CD8-positive, alpha-beta memory T cell (primary cell): ENCODE results near the gene ELFN1. TPM values are rescaled to one million over a fixed set of nuclear protein-coding genes. Genes with fewer than 3 reads are reported as not detected.
A peak's percentile ranks its signal among the peaks of the same experiment; 100 is the strongest.

Source experiments
- CTCF ChIA-PET: fragments of 350-600 bp; sonication (Branson Sonifier 250); formaldehyde crosslinking; loops from one replicate; lab custom pipeline; 2021; ENCODE audit warnings: antibody characterized with exemption; lab: Charles Lee
- POLR2A ChIA-PET: fragments of 350-600 bp; sonication (Branson Sonifier 250); formaldehyde crosslinking; loops from one replicate; lab custom pipeline; 2021; ENCODE audit warnings: antibody characterized with exemption; lab: Charles Lee
- DNase-seq, 5 donors: peaks; one replicate each; pipeline versions ENCODE4 v3.0.0 to v3.0.0-alpha.2; 2020 to 2022; ENCODE audit warnings: mixed read lengths in 1 of 5
- H3K27ac ChIP-seq: one replicate; pipeline ENCODE4 v1.7.0; 2013; ENCODE audit warnings: low read depth, mild to moderate bottlenecking, low read length, moderate library complexity
- H3K27me3 ChIP-seq: 2 replicates; pipeline ENCODE4 v1.7.0; 2013; ENCODE audit warnings: low read length, mild to moderate bottlenecking; ENCODE audit not compliant: insufficient read depth, poor library complexity, severe bottlenecking
- H3K36me3 ChIP-seq: 2 replicates; pipeline ENCODE4 v1.7.0; 2013; ENCODE audit warnings: mild to moderate bottlenecking, low read length, moderate library complexity; ENCODE audit not compliant: insufficient read depth
- H3K4me1 ChIP-seq: 2 replicates; pipeline ENCODE4 v1.7.0; 2013; ENCODE audit warnings: mild to moderate bottlenecking, low read length, moderate library complexity; ENCODE audit not compliant: insufficient read depth
- H3K4me3 ChIP-seq: 2 replicates; pipeline ENCODE4 v1.7.0; 2013; ENCODE audit warnings: mild to moderate bottlenecking, low read length
- H3K9me3 ChIP-seq: 2 replicates; pipeline ENCODE4 v1.7.0; 2013; ENCODE audit warnings: mild to moderate bottlenecking, low read length
- H3K27ac Mint-ChIP-seq, 8 donors: one replicate each; pipeline ENCODE4 v1.8.0; 2020 to 2021; ENCODE audit warnings: mixed read lengths in 8 of 8, mild to moderate bottlenecking in 6 of 8, inconsistent platforms in 3 of 8, moderate library complexity in 3 of 8
- H3K27me3 Mint-ChIP-seq, 2 donors: one replicate each; pipeline ENCODE4 v1.8.0; 2020 to 2021; ENCODE audit warnings: mixed read lengths in 2 of 2, mild to moderate bottlenecking in 1 of 2, moderate library complexity in 1 of 2
- H3K36me3 Mint-ChIP-seq, 3 donors: one replicate each; pipeline ENCODE4 v1.8.0; 2020 to 2021; ENCODE audit warnings: mixed read lengths in 3 of 3, inconsistent platforms in 1 of 3, mild to moderate bottlenecking in 1 of 3
- H3K4me1 Mint-ChIP-seq, 3 donors: one replicate each; pipeline ENCODE4 v1.8.0; 2020 to 2021; ENCODE audit warnings: mixed read lengths in 3 of 3, inconsistent platforms in 1 of 3, mild to moderate bottlenecking in 1 of 3
- H3K4me3 Mint-ChIP-seq, 7 donors: one replicate each; pipeline ENCODE4 v1.8.0; 2020 to 2021; ENCODE audit warnings: mixed read lengths in 7 of 7, mild to moderate bottlenecking in 6 of 7, moderate library complexity in 4 of 7, inconsistent platforms in 2 of 7
- H3K9me3 Mint-ChIP-seq, 5 donors: one replicate each; pipeline ENCODE4 v1.8.0; 2020 to 2022; ENCODE audit warnings: mixed read lengths in 5 of 5, mild to moderate bottlenecking in 3 of 5, moderate library complexity in 2 of 5, inconsistent platforms in 1 of 5
- polyA plus RNA-seq: library from polyadenylated mRNA; unstranded; fragments of 300-500 nt; fragmentation: Illumina TruSeq; gene quantifications from one replicate; pipeline ENCODE4 v1.2.3, GENCODE V29; 2021
- total RNA-seq, 2 experiments: library from RNA; stranded (reverse); gene quantifications; one replicate each; pipeline ENCODE4 v1.2.3, GENCODE V29; 2021

Gene ELFN1
- total and polyA plus RNA-seq, 3 experiments from 2014 or later: 0.15 to 0.22 (median 0.20) TPM

DNA sequence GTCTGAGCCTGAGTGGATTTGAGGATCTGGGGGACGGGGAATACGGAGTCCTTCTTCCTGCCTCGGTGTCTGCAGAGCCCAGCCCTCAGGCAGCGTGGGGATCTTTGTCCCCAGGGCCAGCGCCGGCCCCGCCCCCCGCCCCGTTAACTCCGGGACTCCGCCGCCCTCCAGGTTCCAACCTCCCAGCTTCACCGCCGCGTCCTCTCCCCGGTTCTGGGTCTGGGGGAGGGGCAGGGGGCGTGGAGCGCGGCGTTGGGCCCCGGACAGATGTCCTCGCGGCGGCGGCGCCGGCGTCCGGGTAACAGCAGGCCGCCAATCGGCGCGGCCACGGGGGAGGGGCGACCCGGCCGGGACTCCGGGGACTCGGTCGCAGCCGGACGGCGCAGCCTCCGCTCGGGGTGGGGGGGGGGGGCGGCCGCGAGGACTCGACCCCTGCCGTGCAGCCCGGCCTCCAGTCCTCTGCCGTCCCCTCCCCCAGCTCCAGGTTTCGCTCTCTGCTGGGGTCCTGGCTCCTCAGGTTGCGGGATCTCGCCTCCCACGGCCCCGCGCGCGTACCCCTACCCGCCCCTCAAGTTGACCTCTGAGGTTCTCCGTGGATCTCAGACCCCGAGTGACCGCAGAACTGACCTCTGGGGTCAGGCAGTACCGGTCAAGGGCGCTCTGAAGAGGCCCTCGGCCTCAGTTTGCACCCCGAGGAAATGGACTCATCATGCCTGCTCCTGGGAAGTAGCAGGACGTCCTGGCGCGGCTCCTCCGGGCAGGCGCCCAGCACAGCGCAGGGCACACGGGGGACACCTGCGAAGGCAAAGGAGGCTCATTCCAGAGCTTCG is 2.3 kb upstream of the ELFN1 start:
- CTCF ChIA-PET: no interaction called here
- Mint-ChIP-seq H3K4me1 (peaks cover 6 to 27% (median 12%) of the 10 kb centered on the region in 3 donors), H3K27ac (no peak overlapping the region), H3K4me3 (peak overlapping the region in 5 of 7 donors; percentile 34 to 84 (median 72)), H3K36me3 (no peaks in the 10 kb centered on the region), H3K9me3 (no peaks in the 10 kb centered on the region), H3K27me3 (peaks cover 32 to 35% of the 10 kb centered on the region in 2 donors)
- no peaks in the 10 kb centered on the region for H3K9me3 ChIP-seq
- POLR2A ChIA-PET: no interaction called here
- no peaks in the 10 kb centered on the region for H3K4me1 ChIP-seq
- peaks cover 28% of the 10 kb centered on the region for H3K27me3 ChIP-seq
- no peak overlapping the region for H3K4me3 ChIP-seq
- peak in 1 of 5 donors; percentile 40 for DNase-seq
- H3K27ac ChIP-seq: no peak overlapping the region
- H3K36me3 ChIP-seq: no peaks in the 10 kb centered on the region

- DNase-seq: peak in 1 of 5 donors; percentile 33
- ChIA-PET POLR2A (no interaction called here), CTCF (no interaction called here)
- no peaks in the 10 kb centered on the region for H3K36me3 Mint-ChIP-seq
- no peaks in the 10 kb centered on the region for H3K36me3 ChIP-seq
- no peaks in the 10 kb centered on the region for H3K4me1 ChIP-seq
- no peaks in the 10 kb centered on the region for H3K9me3 ChIP-seq
- H3K27ac ChIP-seq: no peak overlapping the region
- H3K4me3 ChIP-seq: no peak overlapping the region
- H3K4me1 Mint-ChIP-seq: peaks cover 6 to 21% (median 7%) of the 10 kb centered on the region in 3 donors
- peaks cover 29% of the 10 kb centered on the region for H3K27me3 ChIP-seq
- peak overlapping the region in 1 of 8 donors; percentile 12 for H3K27ac Mint-ChIP-seq
- H3K9me3 Mint-ChIP-seq: no peaks in the 10 kb centered on the region
- peaks cover 27 to 31% of the 10 kb centered on the region in 2 donors for H3K27me3 Mint-ChIP-seq
- peak overlapping the region; percentile 52 to 67 (median 55) for H3K4me3 Mint-ChIP-seq
Observed at GRCh38 chr7:1668396-1669063, 1.5 kb upstream of the ELFN1 start.

GRCh38 chr7:1669064-1669951 is 769 bp upstream of the ELFN1 start:
- H3K4me3 ChIP-seq: no peak overlapping the region
- H3K36me3 Mint-ChIP-seq: no peaks in the 10 kb centered on the region
- peaks cover 27% of the 10 kb centered on the region for H3K27me3 ChIP-seq
- peak in 1 of 5 donors; percentile 41 for DNase-seq
- H3K27me3 Mint-ChIP-seq: peaks cover 30 to 33% of the 10 kb centered on the region in 2 donors
- POLR2A ChIA-PET: no interaction called here
- no peaks in the 10 kb centered on the region for H3K36me3 ChIP-seq
- H3K9me3 ChIP-seq: no peaks in the 10 kb centered on the region
- H3K4me1 Mint-ChIP-seq: peaks cover 6 to 21% (median 6%) of the 10 kb centered on the region in 3 donors
- H3K27ac ChIP-seq: no peak overlapping the region
- no peaks in the 10 kb centered on the region for H3K4me1 ChIP-seq
- H3K27ac Mint-ChIP-seq: peak overlapping the region in 1 of 8 donors; percentile 12
- no peaks in the 10 kb centered on the region for H3K9me3 Mint-ChIP-seq
- peak overlapping the region; percentile 29 to 67 (median 55) for H3K4me3 Mint-ChIP-seq
- CTCF ChIA-PET: no interaction called here

DNA sequence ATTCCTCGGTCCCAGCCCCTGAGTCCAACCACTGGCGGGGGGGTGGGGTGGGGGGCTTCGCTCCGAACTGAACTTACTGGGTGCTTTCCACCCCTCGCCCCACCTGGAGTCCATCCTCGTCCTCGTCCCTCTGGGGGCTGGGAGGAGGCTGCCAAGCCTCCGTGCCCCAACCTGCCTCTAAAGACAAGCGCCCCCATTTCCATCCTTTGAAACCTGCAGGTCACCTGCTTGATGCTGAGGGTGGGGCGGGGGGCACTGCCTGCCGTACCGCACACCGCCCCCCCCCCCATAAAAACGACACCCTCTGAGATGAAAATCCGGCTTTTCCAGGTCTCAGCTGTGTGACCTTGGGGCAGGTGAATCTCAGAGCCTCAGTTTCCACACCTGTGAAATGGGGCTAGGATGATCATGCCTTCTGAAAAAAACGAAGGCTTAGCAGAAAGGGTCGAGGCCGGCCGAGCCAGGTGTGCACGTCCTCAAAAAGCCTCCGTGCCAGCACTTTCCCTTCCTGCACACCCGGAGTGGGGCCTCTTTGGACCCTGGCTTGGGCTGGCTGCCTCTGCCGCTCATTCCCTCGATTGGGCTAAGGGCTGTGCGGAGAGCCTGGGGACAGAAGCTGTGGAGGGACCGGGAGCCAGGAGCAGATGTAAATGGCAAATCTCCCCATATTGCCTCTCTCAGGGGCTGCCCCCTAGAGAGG is 967 bp downstream of the ELFN1 start:
- peak overlapping the region in 3 of 7 donors; percentile 12 to 32 (median 31) for H3K4me3 Mint-ChIP-seq
- no peak overlapping the region for H3K27ac Mint-ChIP-seq
- H3K9me3 Mint-ChIP-seq: no peaks in the 10 kb centered on the region
- H3K27ac ChIP-seq: no peak overlapping the region
- no peak overlapping the region for H3K4me3 ChIP-seq
- H3K4me1 Mint-ChIP-seq: peaks cover 6 to 21% (median 6%) of the 10 kb centered on the region in 3 donors
- POLR2A ChIA-PET: no interaction called here
- DNase-seq: peak in 1 of 5 donors; percentile 29
- no peaks in the 10 kb centered on the region for H3K36me3 ChIP-seq
- peaks cover 32 to 33% of the 10 kb centered on the region in 2 donors for H3K27me3 Mint-ChIP-seq
- CTCF ChIA-PET: no interaction called here
- H3K4me1 ChIP-seq: no peaks in the 10 kb centered on the region
- no peaks in the 10 kb centered on the region for H3K36me3 Mint-ChIP-seq
- H3K27me3 ChIP-seq: peaks cover 27% of the 10 kb centered on the region
- no peaks in the 10 kb centered on the region for H3K9me3 ChIP-seq

DNA sequence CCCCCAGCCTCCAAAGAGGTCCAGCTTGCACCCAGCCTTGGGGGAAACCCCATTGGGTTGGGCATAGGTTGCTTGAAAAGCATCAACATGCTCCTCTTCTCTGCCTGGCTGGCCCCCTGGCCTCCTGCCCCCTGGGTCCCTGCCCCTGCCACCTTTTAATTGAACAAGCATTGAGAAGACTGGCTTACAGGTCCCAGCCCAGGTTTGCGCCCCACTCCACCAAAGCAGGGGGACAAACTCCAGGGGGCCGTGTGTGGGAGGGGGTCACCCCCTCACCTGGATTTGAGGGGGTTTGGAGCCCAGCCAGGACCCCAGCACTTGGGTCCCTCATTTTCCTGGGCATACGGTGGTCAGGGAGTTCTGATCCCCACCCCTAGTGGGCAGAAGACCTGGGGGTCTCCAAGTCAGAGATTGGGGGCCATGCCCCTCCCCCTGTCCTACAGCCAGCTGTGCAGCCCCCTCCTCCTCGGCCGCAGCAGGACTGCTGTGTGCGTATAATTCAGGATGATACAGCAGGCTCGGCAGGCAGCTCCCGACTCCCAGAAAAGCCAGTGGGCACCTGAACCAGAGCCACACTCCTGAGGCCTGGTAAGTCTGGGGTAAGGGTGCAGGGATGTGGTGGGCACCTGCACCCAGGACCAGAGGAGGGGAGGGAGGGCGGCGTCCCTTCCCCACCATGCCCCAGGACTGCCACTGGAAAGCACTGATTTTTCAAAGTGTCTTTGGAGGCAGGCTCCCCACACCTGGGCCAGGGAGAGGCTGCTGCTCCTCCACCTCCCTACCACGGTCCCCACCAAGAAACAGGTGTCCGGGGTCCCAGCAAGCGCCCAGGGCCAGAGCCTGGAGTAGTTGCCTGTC is 1.7 kb downstream of the ELFN1 start:
- no peak overlapping the region for H3K4me3 ChIP-seq
- no peaks in the 10 kb centered on the region for H3K9me3 ChIP-seq
- Mint-ChIP-seq H3K9me3 (no peaks in the 10 kb centered on the region), H3K4me3 (peak overlapping the region in 1 of 7 donors; percentile 12), H3K36me3 (no peaks in the 10 kb centered on the region), H3K4me1 (peaks cover 6 to 21% (median 6%) of the 10 kb centered on the region in 3 donors), H3K27ac (peak overlapping the region in 1 of 8 donors; percentile 54), H3K27me3 (peaks cover 34 to 35% of the 10 kb centered on the region in 2 donors)
- H3K4me1 ChIP-seq: no peaks in the 10 kb centered on the region
- no peak overlapping the region for H3K27ac ChIP-seq
- ChIA-PET POLR2A (no interaction called here), CTCF (interaction anchor here (0.6 kb wide), 1 partner anchor 796 kb away, joined by 3 read pairs; no protein-coding TSS in a partner anchor)
- DNase-seq: peak in 1 of 5 donors; percentile 31
- H3K36me3 ChIP-seq: no peaks in the 10 kb centered on the region
- H3K27me3 ChIP-seq: peaks cover 27% of the 10 kb centered on the region

DNA sequence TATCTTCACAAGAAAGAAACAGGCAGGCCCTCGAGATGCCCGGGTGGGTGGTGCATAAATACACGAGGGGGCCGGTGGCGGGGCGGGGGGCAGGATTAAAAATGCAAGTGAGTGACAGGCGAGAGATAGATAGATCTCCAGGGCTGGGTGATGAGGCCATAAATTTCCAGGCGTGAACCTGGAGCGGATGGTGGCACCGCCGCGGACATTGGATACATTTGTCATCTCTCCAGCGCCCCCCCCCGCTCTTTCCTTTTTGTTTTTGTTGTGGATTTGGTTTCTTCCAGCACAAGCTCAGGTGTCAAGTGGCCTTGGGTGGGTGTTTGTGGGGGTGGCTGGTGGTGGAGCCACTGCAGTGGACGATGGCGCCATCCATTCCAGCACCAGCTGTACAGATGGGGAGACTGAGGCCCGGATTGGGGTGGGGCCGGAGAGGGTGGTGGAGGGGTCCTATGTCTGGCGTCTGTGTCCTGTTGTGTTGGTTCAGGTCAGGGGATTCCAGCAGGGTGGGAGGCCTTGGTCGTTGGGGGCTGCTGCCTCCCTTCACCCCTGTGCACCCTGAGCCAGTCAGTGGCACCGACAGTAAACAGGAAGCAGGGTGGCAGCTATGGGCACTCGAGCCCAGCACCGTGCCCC is 2.9 kb downstream of the ELFN1 start:
- POLR2A ChIA-PET: no interaction called here
- no peak overlapping the region for H3K4me3 ChIP-seq
- peaks cover 6 to 17% (median 6%) of the 10 kb centered on the region in 3 donors for H3K4me1 Mint-ChIP-seq
- H3K4me1 ChIP-seq: no peaks in the 10 kb centered on the region
- H3K27me3 Mint-ChIP-seq: peaks cover 33 to 35% of the 10 kb centered on the region in 2 donors
- no peaks in the 10 kb centered on the region for H3K36me3 ChIP-seq
- H3K4me3 Mint-ChIP-seq: no peak overlapping the region
- peaks cover 26% of the 10 kb centered on the region for H3K27me3 ChIP-seq
- H3K27ac ChIP-seq: no peak overlapping the region
- DNase-seq: peak in 1 of 5 donors; percentile 36
- no peaks in the 10 kb centered on the region for H3K9me3 ChIP-seq
- H3K27ac Mint-ChIP-seq: no peak overlapping the region
- no peaks in the 10 kb centered on the region for H3K9me3 Mint-ChIP-seq
- H3K36me3 Mint-ChIP-seq: no peaks in the 10 kb centered on the region
- CTCF ChIA-PET: no interaction called here
